ENCODE results near the gene MDP1. TPM values are rescaled to one million over a fixed set of nuclear protein-coding genes. Genes with fewer than 3 reads are reported as not detected.
"Not testable (repeated sequence)": the region's sequence is repeated elsewhere in the genome, so short reads cannot be mapped to it uniquely, and the experiment has no call there.

The MDP1 gene
- total RNA-seq, 1 experiment from 2014 or later = 8.9 TPM

DNA sequence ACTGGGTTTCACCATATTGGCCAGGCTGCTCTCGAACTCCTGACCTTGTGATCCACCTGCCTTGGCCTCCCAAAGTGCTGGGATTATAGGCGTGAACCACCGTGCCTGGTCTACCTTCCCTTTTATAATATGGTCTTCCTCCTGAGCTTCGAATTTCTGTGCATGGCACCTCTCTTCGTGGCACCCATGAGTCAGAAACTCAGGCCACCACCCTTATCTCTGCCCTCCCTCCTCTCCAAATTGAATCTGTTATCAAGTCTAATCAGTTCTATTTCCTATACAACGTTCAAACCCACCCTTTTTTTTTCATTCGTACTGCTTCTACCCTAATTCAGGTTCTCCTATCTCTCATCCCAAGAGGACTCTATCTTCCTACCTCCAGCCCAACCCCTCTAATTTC is 31.6 kb upstream of the MDP1 start:
- H3K36me3 ChIP-seq (ENCODE audit: control insufficient read depth, insufficient read depth, low read length) = no peaks in the 10 kb centered on the region
- no peak overlapping the region for H3K4me3 ChIP-seq (ENCODE audit: low read depth in 2 of 2, low read length in 2 of 2)
- ChIA-PET CTCF (no interaction called here), POLR2A (interaction anchor here (0.6 to 0.7 kb wide), 2 partner anchors 32 to 53 kb away, joined by 4 read pairs; no protein-coding TSS in a partner anchor)
- ATAC-seq (no peak), DNase-seq (ENCODE audit: low read depth, low spot score) (no peak)
- TF ChIP-seq POLR2AphosphoS5 (IDR thresholded peaks at IDR 0.05; ENCODE audit: low read depth, low read length) = no peak
- no peak for TF ChIP-seq SIN3A (IDR thresholded peaks at IDR 0.05; ENCODE audit: borderline replicate concordance, insufficient read depth, low read depth, low read length)
- TF ChIP-seq TCF7L2 (IDR thresholded peaks at IDR 0.05; ENCODE audit: low read depth, low read length) = no peak
- TF ChIP-seq, protein P1, sequence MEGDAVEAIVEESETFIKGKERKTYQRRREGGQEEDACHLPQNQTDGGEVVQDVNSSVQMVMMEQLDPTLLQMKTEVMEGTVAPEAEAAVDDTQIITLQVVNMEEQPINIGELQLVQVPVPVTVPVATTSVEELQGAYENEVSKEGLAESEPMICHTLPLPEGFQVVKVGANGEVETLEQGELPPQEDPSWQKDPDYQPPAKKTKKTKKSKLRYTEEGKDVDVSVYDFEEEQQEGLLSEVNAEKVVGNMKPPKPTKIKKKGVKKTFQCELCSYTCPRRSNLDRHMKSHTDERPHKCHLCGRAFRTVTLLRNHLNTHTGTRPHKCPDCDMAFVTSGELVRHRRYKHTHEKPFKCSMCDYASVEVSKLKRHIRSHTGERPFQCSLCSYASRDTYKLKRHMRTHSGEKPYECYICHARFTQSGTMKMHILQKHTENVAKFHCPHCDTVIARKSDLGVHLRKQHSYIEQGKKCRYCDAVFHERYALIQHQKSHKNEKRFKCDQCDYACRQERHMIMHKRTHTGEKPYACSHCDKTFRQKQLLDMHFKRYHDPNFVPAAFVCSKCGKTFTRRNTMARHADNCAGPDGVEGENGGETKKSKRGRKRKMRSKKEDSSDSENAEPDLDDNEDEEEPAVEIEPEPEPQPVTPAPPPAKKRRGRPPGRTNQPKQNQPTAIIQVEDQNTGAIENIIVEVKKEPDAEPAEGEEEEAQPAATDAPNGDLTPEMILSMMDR (IDR thresholded peaks at IDR 0.05) = no peak
- TF ChIP-seq, protein P2, sequence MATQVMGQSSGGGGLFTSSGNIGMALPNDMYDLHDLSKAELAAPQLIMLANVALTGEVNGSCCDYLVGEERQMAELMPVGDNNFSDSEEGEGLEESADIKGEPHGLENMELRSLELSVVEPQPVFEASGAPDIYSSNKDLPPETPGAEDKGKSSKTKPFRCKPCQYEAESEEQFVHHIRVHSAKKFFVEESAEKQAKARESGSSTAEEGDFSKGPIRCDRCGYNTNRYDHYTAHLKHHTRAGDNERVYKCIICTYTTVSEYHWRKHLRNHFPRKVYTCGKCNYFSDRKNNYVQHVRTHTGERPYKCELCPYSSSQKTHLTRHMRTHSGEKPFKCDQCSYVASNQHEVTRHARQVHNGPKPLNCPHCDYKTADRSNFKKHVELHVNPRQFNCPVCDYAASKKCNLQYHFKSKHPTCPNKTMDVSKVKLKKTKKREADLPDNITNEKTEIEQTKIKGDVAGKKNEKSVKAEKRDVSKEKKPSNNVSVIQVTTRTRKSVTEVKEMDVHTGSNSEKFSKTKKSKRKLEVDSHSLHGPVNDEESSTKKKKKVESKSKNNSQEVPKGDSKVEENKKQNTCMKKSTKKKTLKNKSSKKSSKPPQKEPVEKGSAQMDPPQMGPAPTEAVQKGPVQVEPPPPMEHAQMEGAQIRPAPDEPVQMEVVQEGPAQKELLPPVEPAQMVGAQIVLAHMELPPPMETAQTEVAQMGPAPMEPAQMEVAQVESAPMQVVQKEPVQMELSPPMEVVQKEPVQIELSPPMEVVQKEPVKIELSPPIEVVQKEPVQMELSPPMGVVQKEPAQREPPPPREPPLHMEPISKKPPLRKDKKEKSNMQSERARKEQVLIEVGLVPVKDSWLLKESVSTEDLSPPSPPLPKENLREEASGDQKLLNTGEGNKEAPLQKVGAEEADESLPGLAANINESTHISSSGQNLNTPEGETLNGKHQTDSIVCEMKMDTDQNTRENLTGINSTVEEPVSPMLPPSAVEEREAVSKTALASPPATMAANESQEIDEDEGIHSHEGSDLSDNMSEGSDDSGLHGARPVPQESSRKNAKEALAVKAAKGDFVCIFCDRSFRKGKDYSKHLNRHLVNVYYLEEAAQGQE (IDR thresholded peaks at IDR 0.05; ENCODE audit: insufficient read depth in 1 of 2, low read depth in 2 of 2, low read length in 1 of 2) = no peak
- H3K9me3 ChIP-seq (ENCODE audit: control insufficient read depth, insufficient read depth, low read depth, low read length) = no peaks in the 10 kb centered on the region
- intact Hi-C loops (cut with micrococcal nuclease; ENCODE audit: unreplicated experiment) = no loop called here
- in situ Hi-C loops (cut with HindIII; ENCODE audit: low pct_unique_long_range_greater_than_20kb, low sequenced_read_pairs) = no loop called here
- H3K27ac ChIP-seq (ENCODE audit: low read length) = no peak overlapping the region
- H3K4me1 ChIP-seq (ENCODE audit: control insufficient read depth, insufficient read depth, low read length) = no peaks in the 10 kb centered on the region
- no TSS peak for BruUV-seq (replicated peaks)
- no peaks in the 10 kb centered on the region for H3K27me3 ChIP-seq (ENCODE audit: control insufficient read depth, insufficient read depth, low read length)

DNA sequence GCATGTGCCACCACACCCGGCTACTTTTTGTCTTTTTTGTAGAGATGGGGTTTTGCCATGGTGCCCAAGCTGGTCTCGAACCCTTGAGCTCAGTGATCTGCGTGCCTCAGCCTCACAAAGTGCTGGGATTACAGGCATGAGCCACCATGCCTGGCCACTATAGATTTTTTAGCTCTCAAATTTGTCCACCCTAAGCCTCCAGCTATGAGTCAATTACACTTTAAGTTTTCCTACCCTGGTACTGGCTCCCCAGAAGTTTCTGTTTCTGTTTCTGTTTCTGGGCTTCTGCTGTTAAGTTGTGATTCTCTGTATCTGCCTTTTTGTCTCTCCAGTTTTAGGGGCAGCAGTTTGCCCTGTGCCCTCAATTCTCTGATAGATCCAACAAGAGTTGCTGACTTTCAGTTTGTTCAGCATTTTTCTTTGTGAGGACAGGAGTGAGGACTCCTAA is 30.9 kb upstream of the MDP1 start:
- ChIA-PET POLR2A (interaction anchor here (0.6 to 0.7 kb wide), 2 partner anchors 31 to 53 kb away, joined by 4 read pairs; no protein-coding TSS in a partner anchor), CTCF (interaction anchor here (0.6 kb wide), 1 partner anchor 96 kb away, joined by 4 read pairs; no protein-coding TSS in a partner anchor)
- Histone ChIP-seq H3K9me3 (ENCODE audit: control insufficient read depth, insufficient read depth, low read depth, low read length) (no peaks in the 10 kb centered on the region), H3K27ac (ENCODE audit: low read length) (no peak overlapping the region), H3K4me3 (ENCODE audit: low read depth in 2 of 2, low read length in 2 of 2) (no peak overlapping the region), H3K27me3 (ENCODE audit: control insufficient read depth, insufficient read depth, low read length) (no peaks in the 10 kb centered on the region), H3K36me3 (ENCODE audit: control insufficient read depth, insufficient read depth, low read length) (peaks cover 1% of the 10 kb centered on the region; the same call in 1 of the 2 replicates), H3K4me1 (ENCODE audit: control insufficient read depth, insufficient read depth, low read length) (no peaks in the 10 kb centered on the region)
- in situ Hi-C loops (cut with HindIII; ENCODE audit: low pct_unique_long_range_greater_than_20kb, low sequenced_read_pairs) (no loop called here), intact Hi-C loops (cut with micrococcal nuclease; ENCODE audit: unreplicated experiment) (no loop called here)
- BruUV-seq (replicated peaks) = no TSS peak
- ATAC-seq (no peak), DNase-seq (ENCODE audit: low read depth, low spot score) (no peak)
- TF ChIP-seq SIN3A (IDR thresholded peaks at IDR 0.05; ENCODE audit: borderline replicate concordance, insufficient read depth, low read depth, low read length) (no peak), TCF7L2 (IDR thresholded peaks at IDR 0.05; ENCODE audit: low read depth, low read length) (no peak), POLR2AphosphoS5 (IDR thresholded peaks at IDR 0.05; ENCODE audit: low read depth, low read length) (no peak)
- TF ChIP-seq, protein P2 (IDR thresholded peaks at IDR 0.05; ENCODE audit: insufficient read depth in 1 of 2, low read depth in 2 of 2, low read length in 1 of 2) = no peak
- TF ChIP-seq, protein P1 (IDR thresholded peaks at IDR 0.05) = no peak

DNA sequence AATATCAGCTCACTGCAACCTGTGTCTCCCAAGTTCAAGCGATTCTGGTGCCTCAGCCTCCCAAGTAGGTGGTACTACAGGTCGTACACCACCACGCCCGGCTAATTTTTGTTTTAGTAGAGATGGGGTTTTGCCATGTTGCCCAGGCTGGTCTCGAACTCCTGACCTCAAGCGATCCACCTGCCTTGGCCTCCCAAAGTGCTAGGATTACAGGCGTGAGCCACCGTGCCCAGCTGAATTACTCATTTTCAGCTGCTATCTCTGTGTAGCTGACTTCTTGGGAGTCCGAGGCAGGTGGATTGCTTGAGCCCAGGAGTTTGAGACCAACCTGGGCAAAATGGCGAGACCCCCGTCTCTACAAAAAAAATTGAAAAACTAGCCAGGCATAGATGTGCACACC is 29.5 kb upstream of the MDP1 start:
- H3K4me1 ChIP-seq (ENCODE audit: control insufficient read depth, insufficient read depth, low read length); in situ Hi-C loops (cut with HindIII; ENCODE audit: low pct_unique_long_range_greater_than_20kb, low sequenced_read_pairs); CTCF ChIA-PET; H3K36me3 ChIP-seq (ENCODE audit: control insufficient read depth, insufficient read depth, low read length); intact Hi-C loops (cut with micrococcal nuclease; ENCODE audit: unreplicated experiment); ATAC-seq; DNase-seq (ENCODE audit: low read depth, low spot score); H3K4me3 ChIP-seq (ENCODE audit: low read depth in 2 of 2, low read length in 2 of 2); H3K27me3 ChIP-seq (ENCODE audit: control insufficient read depth, insufficient read depth, low read length); BruUV-seq (replicated peaks); H3K9me3 ChIP-seq (ENCODE audit: control insufficient read depth, insufficient read depth, low read depth, low read length); H3K27ac ChIP-seq (ENCODE audit: low read length): not testable (repeated sequence)
- POLR2A ChIA-PET = interaction anchor here (0.7 kb wide), 1 partner anchor 10 kb away, joined by 3 read pairs; no protein-coding TSS in a partner anchor

All from Panc1 (cell line).